GM18907 (cell line): ENCODE data around the gene ARHGEF16.

ENCODE experiments used
- ATAC-seq: cut with Tn5 transposase; IDR thresholded peaks from one replicate; pipeline ENCODE4 v1.9.1; 2021; ENCODE audit warnings: mild to moderate bottlenecking, moderate library complexity; ENCODE audit not compliant: unreplicated experiment

Gene ARHGEF16

DNA sequence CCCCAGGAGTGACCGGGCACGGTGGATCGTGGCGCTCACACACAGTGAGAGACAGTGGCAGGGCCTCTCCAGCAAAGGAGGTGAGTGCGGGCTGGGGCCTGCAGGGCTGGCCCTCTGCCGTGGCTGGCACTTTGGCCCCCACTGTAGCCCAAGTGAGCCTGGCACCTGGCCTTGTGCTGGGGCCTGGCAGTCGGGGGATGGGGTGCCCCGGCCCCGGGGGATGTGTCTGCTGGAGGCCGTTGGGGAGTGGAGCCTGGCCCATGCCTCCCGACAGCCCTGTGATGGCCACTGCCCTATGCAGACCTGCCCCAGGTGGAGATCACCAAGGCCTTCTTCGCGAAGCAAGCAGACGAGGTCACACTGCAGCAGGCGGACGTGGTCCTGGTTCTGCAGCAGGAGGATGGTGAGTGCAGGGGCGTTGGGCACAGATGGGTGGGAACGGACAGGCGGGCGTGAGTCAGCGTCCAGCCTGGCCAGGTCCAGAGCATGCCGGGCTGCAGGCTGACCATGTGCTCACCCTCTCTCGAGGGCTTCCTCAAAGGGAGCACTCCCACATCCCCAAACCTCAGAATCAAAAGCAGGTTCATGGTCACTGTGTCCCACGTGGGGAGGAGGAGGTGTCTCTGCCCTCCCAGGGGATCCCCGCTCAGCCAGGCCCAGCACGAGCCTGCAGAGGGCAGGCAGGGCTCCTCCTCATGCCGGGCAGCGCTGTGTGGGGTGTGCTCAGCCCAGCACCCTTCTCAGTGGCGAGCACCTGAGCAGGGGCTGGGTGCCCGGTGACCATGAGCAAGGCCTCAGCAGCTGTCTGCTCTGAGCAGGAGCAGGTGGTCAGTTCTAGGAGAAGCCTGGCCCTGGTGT is 25.3 kb downstream of the ARHGEF16 start:
- ATAC-seq: no peak

DNA sequence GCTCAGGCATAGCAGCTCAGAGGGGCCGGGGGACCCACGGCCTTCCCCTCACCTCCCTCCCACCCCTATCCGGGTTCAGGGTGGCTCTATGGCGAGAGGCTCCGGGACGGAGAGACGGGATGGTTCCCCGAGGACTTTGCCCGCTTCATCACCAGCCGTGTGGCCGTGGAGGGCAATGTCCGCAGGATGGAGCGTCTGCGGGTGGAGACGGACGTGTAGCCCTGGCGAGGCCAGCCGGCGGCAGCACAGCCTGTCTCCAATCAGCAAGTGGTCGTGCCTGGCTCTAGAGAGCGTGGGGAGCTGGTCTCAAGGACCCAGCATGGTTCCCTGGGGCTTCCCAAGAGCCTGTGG is 25.9 kb downstream of the ARHGEF16 start:
- ATAC-seq: no peak

DNA sequence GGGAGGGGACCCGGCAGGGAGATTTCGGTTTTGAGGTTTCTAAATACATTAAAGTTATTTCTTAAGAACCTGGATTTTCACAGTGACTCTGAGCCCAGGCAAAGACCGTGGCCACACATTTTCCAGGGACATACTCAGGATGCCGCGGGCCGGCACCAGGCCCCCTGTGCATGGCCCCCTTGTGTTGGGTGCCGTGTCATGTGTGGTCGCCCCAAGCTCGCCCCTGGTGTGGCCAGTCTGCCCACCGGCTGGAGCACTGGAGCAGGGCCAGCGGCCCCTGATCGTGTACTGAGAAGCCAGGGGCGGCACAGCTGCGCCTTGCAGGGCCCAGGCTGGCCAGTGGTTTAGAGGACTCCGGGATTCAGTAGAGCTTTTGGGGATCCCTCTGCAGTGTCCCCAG is 26.6 kb downstream of the ARHGEF16 start:
- ATAC-seq: no peak

DNA sequence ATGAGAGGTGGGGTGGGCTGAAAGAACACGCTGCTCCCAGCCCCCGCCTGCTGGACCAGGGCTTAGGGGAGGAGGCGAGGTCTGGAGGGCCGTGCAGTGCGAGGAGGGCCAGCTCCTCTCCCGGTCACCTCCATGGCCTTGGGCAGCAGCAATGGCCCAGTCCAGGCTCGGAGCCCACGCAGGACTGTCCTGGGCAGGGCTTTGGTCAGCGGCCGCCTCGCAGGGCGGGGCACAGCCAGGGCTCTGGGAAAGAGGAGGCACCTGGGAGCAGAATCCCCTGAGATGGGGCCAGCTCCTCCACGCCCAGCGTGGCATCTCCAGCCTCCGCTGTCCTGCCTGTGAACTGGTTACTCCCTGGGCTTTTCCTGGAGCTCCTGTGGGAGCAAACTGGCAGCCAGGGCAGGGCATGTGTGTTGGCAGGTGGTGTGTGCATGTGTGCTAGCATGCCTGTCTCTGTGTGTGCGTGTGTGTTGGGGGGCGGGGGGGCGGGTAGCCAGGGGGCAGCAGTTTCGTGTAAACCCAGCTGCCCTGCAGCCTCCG is 27.4 kb downstream of the ARHGEF16 start:
- no peak for ATAC-seq

DNA sequence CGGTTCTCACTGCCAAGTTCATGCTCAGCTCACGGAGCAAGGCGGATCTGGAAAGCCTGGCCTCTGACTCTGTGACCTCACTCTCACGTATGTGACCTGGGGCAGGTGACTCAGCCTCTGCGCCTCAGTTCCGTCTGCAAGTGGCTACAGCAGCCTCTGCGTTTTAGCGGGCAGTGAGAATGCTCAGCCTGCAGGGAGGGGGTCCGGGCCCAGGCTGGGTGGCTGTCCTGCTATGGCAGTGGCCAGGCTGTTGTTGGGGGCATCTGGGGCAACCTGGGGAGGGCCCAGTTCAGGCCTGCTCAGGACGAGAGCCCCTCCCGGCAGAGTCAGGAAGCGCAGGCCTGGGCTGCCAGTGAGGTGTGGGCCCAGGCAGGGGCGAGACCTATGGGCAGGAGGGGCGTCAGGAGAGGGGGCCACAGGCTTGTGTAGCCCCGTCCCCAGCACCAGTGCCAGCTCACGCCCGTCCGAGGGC is 27.9 kb downstream of the ARHGEF16 start:
- ATAC-seq: no peak

DNA sequence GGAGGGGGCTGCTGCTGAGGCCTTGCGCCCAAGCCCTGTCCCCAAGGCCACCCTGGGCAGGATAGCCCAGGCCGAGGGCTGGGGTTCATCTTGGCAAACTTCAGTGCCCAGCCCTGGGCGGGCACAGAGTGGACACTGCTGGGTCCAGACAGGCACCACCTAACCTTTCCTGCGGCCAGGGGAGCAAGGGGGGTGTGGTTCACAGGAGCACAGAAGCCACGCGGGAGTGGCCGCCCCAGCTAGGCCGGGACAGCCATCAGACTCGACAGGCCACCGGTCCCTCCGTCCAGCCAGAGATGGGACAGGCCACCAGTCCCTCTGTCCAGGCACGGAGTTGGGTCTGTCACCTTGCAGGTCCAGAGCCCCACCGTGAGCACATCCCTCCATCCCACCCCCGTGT is 28.9 kb downstream of the ARHGEF16 start:
- ATAC-seq: no peak

DNA sequence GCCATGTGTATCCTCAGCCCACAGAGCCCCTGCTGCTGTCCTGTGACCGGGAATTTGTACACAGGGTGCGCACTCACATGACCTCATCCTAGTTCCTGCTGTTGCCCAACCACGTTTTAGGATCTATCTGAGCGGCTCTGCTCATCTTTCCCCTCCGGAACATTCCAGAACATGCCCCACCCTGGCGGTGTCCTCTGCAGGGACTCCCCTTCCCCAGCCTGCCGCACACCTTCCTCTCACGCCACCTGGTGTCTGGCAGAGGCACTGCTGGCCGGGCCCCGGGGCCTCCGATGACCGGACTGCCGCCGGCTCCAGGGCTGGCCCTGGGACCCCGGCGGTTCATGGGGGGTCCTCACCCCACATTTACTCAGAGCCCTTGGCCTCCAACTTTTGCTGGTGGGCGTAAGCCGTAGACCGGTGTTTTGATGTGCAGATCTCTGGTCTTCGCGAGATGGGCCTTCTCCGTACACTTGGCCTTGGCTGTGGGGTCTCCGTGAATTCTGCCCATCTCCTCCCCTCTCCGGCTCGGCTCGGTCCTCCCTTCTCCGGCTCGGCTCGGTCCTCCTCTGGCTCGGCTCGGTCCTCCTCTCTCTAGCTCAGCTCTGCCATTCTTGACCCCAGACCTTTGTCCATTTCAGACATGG is 29.5 kb downstream of the ARHGEF16 start:
- ATAC-seq: no peak

DNA sequence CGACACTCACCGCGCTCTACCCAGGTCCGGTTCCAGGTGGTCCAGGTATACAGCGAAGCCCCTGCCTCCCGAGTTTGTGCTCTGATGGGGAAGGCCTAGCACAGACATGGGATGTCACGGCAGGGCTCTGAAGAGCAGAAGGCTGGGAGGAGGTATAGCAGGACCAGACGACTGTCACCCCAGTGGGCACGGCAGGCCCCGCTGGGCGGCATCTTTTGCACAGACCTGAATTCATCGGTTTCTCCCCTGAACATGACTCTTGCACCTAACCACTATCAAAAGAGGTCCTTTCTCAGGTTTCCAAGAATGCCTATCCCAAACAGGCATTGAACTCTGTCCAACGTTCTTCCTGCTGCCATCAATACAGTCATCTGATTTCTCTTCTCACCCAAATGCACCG is 30.6 kb downstream of the ARHGEF16 start:
- no peak for ATAC-seq

DNA sequence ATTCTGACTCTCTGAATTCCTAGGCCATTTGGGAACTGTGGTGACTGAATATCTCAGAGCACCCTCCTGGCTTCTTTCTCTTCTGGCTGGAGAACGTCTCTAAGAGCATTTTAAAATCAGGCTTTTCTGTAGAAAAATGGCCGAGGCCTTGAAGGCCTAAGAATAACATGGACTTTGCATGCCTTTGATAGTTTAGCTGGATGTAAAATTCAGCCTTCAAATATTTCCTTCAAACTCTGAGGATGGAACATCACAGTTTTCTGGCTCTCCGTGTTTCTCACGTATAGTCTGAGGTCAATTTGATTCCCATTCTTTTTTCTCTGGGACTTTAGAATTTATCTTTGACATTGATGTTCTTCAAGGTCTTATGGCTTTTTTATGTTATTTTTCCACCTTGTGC is 34.0 kb downstream of the ARHGEF16 start:
- ATAC-seq: no peak

DNA sequence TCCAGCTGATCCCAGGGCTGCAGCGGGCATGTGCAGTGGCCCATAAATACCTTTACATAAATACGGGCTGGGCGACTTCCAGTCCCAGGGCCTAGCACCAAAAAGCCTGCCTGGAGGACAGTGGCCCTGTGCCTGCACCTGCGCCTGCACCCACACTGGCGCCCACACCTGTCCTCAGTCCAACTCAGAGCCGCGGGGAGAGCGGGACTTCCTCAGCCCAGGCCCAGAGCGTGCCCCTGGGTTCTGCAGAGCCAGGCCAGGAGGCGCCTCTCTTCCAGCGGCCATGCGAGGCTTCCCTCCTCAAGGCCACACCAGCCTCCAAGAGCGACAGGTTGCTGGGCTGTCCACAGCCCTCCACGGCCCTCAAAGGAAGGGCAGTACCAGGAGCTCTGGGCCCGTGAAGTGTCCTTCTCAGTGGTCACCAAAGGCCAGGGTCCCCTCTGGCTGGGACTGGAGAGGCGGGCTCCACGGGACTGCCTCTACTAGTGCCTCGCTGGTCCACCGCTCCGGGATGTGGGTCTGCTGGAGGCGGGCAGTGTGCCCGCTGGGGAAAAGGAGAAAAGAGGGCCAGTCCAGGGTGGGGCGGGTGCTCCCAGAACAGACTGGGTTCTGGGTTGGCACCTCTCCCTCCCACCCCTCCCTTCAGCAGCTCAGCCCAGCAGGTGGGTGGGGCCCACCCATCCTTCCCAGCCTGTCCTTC is 35.7 kb downstream of the ARHGEF16 start:
- no peak for ATAC-seq

DNA sequence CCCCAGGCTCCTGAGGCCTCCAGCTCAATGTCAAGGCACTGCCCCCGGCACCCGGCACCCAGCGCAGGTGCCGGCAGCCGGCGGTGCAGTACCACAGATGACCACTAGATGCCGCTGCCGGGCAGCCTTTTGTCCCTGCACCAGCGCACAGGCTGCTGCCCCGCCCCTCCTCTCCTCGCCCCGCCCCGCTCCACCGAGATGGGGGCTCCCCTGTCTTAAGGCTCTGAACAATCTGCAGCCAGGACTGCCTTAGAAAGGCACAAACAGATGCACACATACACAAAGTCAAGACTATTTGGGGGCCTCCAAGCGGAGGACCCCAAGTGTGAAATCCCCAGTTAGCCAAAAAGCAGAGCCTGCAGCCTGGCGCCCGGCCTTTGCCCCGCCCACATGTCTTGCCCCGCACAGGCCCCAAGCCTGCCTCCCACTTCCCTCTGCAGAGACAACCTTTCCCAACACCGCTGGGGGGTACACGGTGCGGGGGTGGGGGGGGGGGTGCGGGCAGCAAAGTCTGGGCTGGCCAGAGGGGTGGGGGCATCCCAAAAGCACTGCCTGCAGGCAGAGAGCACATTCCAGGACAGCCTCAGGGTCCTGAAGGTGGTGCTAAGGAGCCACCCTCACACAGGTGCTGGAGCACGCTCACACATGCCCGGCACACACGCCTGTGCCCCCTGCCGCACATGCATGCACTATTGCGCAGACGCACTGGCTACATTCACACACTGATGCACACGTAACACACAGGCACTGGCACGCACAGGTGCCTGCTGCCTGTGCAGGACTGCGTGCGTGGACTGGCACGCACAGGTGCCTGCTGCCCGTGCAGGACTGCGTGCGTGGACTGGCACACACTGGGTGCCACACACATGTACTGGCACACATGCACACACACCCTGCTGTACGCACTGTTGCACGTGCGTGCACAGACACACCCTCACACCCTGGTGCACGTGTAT is 37.1 kb downstream of the ARHGEF16 start:
- no peak for ATAC-seq

DNA sequence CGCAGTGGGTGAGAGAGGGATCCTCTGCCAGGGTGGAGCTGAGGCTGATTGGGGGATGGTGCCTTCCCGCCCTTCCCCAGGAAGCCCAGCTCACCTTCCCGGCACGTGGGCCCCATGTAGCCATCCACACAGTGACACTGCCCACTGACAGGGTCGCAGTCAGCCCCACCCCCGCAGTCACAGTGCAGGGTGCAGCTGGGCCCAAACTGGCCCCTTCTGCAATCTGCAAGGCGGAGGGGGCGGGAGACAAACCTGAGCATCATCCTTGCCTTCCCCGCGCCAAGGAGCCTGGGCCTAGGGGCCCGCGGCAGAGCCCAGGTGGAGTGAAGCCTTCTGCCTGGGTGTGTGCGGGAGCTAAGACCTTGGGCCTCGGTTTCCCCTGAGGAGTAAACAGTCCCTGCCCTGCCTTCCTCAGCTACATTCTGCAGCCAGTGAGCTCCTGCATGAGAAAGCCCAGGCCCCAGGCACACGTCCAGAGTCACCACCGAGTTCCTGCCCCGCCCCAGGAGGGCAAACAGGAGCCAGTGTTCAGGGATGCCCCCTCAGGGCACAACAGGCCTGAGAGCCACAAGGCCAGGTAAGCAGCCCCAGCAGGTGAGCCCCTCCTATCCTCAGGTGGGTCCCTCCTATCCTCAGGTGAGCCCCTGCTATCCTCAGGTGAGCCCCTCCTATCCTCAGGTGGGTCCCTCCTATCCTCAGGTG is 38.2 kb downstream of the ARHGEF16 start:
- ATAC-seq: no peak

DNA sequence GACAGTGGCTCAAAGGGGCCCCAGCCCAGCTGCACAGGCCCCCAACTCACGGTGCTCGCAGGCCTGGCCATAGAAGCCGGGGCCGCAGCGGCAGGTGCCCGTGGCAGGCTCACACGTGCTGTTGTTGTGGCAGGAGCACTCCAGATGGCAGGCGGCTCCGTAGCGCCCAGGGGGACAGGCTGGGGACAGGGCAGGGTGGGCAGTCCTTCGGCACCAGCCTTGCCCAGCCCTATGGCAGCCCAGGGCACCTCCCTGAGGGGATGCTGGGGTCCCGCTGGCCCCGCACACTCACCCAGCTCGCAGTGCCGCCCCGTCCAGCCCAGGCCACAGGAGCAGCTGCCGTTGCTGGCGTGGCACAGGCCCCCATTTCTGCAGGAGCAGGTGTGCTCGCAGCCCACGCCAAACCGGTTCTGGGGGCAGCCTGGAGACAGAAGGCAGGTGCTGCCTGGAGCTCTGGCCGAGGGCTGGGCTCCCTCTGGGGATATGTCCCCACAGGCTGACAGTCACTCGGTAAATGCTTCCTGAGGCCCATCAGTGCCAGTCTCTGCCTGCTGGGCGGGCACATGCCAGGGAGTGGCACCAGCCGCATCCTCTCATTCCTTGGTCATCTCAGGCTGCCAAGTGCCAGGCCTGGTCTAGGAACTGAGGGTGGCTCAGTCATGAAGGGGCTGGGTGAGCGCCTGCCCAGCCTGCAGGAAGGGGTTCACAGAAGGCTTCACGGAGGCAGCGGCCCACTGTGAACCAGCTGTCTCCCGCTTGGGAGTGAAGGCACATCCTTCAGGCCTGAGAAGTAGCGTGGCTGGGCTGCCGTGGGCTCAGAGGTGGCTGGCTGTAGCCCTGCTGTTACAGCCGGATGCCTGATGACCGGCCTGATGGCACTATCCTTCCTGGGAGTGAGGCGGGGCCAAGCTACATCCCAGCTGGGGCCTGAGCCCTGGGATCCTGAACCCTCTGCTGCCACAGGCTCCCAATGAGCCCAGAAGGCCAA is 40.1 kb downstream of the ARHGEF16 start:
- no peak for ATAC-seq

DNA sequence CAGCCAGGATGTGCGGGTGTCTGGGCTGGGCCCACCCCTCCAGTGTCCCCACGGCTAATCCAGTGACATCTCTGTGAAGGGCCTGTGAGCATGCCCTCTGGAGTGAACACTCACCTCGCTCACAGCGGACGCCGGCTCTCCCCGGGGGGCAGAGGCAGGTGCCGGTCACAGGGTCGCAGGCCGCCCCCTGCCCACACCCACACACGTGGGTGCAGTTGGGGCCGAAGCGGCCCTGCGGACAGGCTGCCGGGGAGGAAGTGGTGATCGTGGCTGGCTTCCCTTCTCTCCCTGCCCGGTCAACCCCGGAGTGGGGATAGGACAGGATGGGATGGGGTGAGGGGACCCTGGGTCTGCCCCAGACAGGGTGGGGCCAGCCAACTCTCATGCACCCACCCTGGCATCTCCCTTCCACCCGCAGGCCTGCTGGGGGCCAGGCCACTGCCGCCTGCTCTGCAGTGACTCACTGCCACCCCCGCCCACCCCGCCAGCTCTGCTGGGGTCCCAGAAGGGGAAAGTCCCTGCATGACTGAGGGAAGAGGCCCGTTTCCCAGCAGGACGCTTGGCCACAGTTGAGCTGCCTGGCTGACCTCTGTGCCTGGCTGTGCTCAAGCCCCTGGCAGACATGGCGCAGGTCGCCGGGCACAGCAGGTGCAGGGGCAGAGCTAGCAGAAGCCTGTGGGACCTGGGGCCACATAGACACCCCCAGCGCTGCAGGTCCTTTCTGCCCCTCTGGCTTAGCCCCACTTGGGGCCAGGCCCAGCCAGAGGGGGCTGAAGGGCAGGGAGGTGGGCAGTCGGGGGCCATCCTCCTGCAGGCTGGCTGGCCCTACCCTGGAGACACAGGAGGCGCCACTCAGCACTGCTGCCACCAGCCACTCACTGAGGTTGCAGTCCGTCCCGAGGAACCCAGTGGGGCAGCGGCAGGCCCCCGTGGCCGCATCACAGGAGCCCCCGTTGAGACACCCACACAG is 41.6 kb downstream of the ARHGEF16 start:
- ATAC-seq: no peak

DNA sequence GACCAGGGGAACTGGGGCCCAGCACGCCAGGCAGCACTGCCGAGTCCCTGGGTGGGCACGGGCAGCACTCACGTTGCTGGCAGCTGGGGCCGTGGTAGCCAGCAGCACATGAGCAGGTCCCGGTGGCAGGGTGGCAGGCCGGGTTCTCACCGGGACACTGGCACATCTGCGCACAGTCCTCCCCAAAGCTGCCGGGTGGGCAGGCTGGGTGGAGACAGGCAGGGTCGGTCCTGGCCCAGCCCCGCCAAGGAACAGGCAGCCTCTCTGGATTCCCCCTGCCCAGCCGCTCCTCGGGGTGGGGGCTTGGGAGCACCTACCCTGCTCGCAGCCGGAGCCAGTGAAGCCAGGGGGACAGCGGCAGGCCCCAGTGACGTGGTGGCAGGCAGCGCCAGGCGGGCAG is 42.5 kb downstream of the ARHGEF16 start:
- ATAC-seq: no peak

DNA sequence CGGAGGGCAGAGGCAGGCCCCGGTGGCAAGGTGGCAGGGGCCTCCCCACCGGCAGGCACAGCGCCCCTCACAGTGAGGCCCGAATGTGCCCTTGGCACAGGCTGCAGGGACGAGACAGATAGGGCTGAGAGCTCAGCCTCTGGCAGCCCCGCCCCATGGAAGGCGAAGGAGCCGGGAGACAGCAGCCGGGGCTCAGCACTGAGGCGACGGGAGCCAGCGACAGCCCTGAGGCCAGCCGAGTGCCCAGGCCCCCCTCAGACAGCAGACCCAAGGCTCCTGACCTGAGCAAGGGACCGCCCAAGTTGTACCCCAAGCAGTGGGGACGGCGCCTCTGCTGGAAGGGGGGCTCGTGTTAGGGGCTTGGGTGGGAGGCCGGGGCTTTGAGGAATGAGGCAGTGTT is 43.1 kb downstream of the ARHGEF16 start:
- no peak for ATAC-seq

DNA sequence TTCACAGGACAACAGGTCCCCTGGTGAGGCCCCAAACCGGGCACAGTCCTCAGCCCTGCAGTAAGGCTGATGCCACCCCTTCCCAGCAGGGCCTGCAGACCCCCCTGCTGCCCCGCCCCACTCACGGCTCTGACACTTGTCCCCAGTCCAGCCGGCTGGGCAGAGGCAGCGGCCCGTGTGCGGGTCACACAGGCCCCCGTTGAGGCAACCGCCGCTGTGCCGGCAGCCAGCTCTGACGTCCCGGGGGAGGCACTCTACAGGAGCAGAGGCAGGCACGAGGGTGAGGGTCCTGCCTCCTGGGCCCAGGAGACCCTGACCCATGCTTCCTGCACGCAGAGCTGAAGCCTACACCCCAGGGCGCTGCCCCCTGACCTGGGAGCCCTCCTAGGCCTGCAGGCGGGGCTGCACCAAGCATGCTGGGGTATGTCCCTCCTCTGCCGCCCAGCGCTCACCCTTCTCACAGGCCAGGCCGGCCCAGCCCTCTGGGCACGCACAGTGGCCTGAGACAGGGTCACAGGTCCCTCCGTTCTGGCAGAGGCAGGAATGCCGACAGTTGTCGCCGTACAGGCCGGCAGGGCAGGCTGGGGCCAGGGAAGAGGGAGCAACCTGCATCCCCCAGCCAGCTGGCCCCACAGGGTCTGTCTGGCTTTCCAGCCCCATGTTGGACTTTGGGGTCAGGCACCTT is 43.9 kb downstream of the ARHGEF16 start:
- ATAC-seq: no peak
